ENCODE results near the gene NANOGP8.

DNA sequence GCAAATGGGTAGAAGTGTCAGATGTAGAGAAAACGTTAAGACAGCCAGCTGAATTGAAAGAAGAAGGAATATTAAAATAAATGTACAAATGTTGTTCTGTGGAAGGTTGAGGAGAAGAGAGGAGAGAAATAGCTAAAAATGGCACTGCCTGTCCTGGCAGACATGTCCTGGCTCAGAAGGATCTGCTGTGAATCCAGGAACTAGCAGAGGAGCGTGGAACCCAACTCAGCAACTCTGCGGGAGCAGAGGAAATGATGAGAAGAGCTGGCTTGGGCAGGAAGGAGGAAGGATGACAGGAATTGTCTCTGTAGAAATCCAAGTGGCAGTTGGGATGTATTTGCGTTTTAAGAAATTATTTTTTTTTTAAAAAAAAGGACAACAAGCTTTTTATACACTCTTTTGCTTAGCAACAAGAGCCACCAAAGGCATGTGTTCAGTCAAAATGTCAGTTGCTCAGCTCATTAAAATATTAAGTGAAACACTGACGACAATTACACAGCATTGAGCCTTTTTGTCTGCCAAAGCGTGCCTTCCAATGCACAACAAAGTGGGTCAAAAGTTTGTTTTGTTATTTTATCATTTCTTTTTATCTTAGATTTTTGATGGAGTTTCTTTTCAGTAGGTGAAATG lies 16.1 kb downstream of the NANOGP8 start:
- TF ChIP-seq, protein P1, sequence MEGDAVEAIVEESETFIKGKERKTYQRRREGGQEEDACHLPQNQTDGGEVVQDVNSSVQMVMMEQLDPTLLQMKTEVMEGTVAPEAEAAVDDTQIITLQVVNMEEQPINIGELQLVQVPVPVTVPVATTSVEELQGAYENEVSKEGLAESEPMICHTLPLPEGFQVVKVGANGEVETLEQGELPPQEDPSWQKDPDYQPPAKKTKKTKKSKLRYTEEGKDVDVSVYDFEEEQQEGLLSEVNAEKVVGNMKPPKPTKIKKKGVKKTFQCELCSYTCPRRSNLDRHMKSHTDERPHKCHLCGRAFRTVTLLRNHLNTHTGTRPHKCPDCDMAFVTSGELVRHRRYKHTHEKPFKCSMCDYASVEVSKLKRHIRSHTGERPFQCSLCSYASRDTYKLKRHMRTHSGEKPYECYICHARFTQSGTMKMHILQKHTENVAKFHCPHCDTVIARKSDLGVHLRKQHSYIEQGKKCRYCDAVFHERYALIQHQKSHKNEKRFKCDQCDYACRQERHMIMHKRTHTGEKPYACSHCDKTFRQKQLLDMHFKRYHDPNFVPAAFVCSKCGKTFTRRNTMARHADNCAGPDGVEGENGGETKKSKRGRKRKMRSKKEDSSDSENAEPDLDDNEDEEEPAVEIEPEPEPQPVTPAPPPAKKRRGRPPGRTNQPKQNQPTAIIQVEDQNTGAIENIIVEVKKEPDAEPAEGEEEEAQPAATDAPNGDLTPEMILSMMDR (IDR thresholded peaks at IDR 0.05): no peak
- TF ChIP-seq POLR2A (IDR thresholded peaks at IDR 0.05) (no peak), POLR2AphosphoS5 (IDR thresholded peaks at IDR 0.05) (no peak), EP300 (IDR thresholded peaks at IDR 0.05) (no peak)
